Mesodermal cell (in vitro differentiated cells): ENCODE results near the gene KIAA1671.

ENCODE experiments used
- H3K27ac ChIP-seq: 2 replicates; pipeline ENCODE4 v1.7.0; 2013; ENCODE audit warnings: mild to moderate bottlenecking, low read depth, low read length, moderate library complexity; ENCODE audit not compliant: severe bottlenecking
- H3K36me3 ChIP-seq: 2 replicates; pipeline ENCODE4 v1.7.1; 2013; ENCODE audit warnings: mild to moderate bottlenecking, low read length, moderate library complexity; ENCODE audit not compliant: control insufficient read depth, insufficient read depth
- H3K4me1 ChIP-seq: one replicate; pipeline ENCODE4 v1.7.1; 2013; ENCODE audit warnings: mild to moderate bottlenecking, low read length; ENCODE audit not compliant: insufficient read depth, control insufficient read depth, poor library complexity, severe bottlenecking
- H3K4me3 ChIP-seq: 2 replicates; pipeline ENCODE4 v1.7.0; 2013; ENCODE audit warnings: low read length, control low read depth, mild to moderate bottlenecking; ENCODE audit not compliant: insufficient read depth, poor library complexity, severe bottlenecking; ENCODE audit errors: extremely low read depth
- H3K9me3 ChIP-seq: 2 replicates; pipeline ENCODE4 v1.7.1; 2013; ENCODE audit warnings: mild to moderate bottlenecking, low read length, moderate library complexity; ENCODE audit not compliant: control insufficient read depth
- WGBS, 2 experiments: methylation state at CpG; one replicate each; pipeline ENCODE4 v1.1.5; 2013; ENCODE audit warnings: missing lambda C conversion rate in 2 of 2; ENCODE audit not compliant: insufficient coverage in 2 of 2; 5-methylcytosine and 5-hydroxymethylcytosine counted together

Gene KIAA1671

GRCh38 chr22:25104367-25104766 lies 151.9 kb downstream of the KIAA1671 start:
- H3K4me3 ChIP-seq: no peak overlapping the region
- H3K27ac ChIP-seq: no peak overlapping the region
- 95 to 100% methylated on average over 2 to 3 of the region's 6 CpGs for WGBS, 2 experiments
- H3K9me3 ChIP-seq: no peaks in the 10 kb centered on the region
- peaks cover 4% of the 10 kb centered on the region for H3K4me1 ChIP-seq
- no peaks in the 10 kb centered on the region for H3K36me3 ChIP-seq

DNA sequence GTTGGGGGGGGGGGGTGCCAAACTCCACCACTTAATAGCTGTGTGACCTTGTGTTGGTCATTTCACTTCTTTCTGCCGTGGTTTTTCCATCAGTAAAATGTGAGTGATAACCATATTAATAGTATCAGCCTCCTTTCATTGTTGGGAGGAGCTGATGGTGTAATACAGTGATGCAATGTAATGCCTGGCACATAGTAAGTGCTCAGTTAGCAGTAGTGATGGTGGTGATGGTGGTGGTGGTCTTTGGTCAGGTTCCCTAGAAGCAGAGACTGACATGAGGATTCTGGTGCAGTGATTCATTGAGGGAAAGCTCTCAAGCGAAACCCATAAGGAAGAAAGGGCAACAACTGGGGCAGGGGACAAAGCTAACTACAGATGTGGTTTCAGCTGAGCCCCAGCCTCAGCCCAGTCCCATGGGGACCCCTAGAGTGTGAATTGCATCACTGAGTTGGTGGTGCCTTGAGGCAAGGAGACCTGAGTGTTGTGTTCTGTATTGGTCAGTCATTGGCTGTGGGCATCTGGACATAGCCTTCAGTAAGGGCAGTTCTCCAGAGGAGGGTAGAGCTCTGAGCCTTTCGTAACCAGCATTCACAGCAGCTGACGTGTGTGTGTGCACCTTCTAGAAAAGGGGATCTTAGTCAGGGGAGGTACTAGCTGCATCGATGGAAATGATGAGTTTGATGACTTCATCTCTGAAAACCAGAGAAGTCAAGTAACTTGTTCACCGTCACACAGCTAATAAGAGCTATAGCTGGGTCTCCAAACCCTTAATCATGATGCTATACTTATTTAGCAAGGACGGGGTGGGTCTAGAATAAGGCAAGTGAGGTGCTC lies 153.5 kb downstream of the KIAA1671 start:
- 91 to 98% methylated on average over 5 to 6 of the region's 7 CpGs for WGBS, 2 experiments
- H3K4me1 ChIP-seq: peaks cover 7% of the 10 kb centered on the region
- H3K9me3 ChIP-seq: no peaks in the 10 kb centered on the region
- H3K4me3 ChIP-seq: no peak overlapping the region
- H3K27ac ChIP-seq: no peak overlapping the region
- no peaks in the 10 kb centered on the region for H3K36me3 ChIP-seq

DNA sequence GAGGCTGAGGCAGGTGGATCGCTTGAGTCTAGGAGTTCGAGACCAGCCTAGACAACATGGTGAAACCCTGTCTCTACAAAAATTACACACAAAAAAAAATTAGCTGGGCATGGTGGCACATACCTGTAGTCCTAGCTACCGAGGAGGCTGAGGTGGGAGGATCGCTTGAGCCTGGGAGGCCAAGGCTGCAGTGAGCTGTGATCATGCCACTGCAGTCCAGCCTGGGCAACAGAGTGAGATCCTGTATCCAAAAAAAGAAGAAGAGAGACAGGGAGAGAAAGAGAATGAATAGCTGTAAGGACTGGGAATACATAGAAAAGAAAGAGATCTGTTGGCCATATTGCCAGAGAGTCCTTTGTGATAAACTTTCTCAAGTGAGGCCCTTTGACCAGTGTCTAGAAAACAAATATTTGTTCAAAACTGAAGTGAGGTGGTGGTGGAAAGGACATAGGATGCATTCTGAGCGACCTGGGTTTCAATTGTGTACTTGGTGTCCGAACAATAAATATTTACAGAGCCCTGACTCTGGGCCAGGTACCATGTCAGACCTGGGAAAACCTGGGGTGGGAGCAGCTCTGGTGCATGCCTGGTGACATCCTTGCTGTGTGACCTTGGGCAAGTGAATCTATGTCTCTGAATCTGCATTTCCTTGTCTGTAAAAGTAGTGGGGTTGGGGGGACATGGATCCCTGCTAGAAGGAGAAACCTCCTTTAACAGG lies 157.5 kb downstream of the KIAA1671 start:
- H3K27ac ChIP-seq: peak overlapping the region; percentile 99
- H3K36me3 ChIP-seq: no peaks in the 10 kb centered on the region
- H3K9me3 ChIP-seq: no peaks in the 10 kb centered on the region
- WGBS, 2 experiments: 83 to 100% methylated on average over 6 of the region's 6 CpGs
- peaks cover 30% of the 10 kb centered on the region for H3K4me1 ChIP-seq
- no peak overlapping the region for H3K4me3 ChIP-seq

GRCh38 chr22:25110596-25110845 lies 158.0 kb downstream of the KIAA1671 start:
- 14 to 24% methylated on average over 4 of the region's 4 CpGs for WGBS, 2 experiments
- H3K36me3 ChIP-seq: no peaks in the 10 kb centered on the region
- no peaks in the 10 kb centered on the region for H3K9me3 ChIP-seq
- H3K4me1 ChIP-seq: peaks cover 34% of the 10 kb centered on the region
- H3K4me3 ChIP-seq: peak overlapping the region; percentile 44
- H3K27ac ChIP-seq: peak overlapping the region; percentile 99

GRCh38 chr22:25110846-25111578 lies 158.5 kb downstream of the KIAA1671 start:
- Histone ChIP-seq H3K27ac (peak overlapping the region; percentile 99), H3K4me1 (peaks cover 34% of the 10 kb centered on the region), H3K9me3 (no peaks in the 10 kb centered on the region), H3K4me3 (peak overlapping the region; percentile 44), H3K36me3 (no peaks in the 10 kb centered on the region)
- WGBS, 2 experiments: 0 to 1% methylated on average over 28 to 34 of the region's 36 CpGs

DNA sequence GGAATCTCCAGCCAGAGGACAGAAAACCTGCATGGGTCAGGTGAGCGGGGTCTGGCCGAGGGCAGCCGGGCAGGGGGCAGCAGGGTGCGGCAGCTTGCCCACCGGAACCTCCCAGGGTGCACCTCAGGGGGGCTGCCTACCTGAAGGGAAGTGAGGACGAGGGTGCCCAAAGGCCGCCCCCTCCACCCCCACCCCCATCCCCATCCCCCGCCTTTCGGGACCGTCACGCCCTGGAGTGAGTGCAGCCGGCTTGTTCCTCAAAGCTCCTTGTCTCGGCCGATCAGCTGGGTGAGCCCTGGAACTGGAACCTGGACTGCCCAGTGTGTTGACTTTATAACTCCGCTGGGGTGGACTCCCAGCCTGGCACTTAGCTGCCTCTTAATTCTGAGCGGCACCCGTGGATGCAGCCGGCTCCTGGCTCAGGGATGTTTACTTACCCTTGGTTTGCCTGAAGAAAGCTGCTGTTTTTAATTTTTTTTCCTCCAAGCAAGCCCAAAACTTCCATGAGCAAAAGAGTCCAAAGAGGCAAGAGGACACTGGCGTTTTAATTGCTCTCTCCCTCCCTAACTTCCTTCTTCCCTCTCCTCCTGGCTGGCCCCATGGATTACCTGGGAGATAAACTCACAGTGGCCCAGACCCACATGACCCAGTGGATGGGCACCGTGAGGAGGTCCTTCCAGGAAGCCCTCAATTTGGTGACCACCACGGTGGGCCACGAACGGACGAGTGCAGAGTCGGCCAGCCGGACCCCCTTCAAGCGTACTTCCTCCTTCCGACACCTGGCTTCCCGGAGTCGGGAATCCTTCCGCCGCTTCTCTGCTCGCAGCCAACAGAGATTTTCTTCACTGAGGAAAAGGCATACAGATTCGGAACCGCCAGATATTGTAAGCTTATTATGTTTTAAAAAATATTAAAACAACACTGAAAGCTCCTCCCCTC lies 159.3 kb downstream of the KIAA1671 start:
- Histone ChIP-seq H3K9me3 (no peaks in the 10 kb centered on the region), H3K4me1 (peaks cover 34% of the 10 kb centered on the region)
- WGBS, 2 experiments: 20 to 25% methylated on average over 21 to 22 of the region's 35 CpGs

GRCh38 chr22:25112538-25113253 lies 160.2 kb downstream of the KIAA1671 start:
- peak overlapping the region; percentile 44 for H3K4me3 ChIP-seq
- H3K27ac ChIP-seq: no peak overlapping the region
- no peaks in the 10 kb centered on the region for H3K36me3 ChIP-seq
- 81 to 82% methylated on average over 11 to 15 of the region's 20 CpGs for WGBS, 2 experiments
- H3K9me3 ChIP-seq: no peaks in the 10 kb centered on the region
- peaks cover 34% of the 10 kb centered on the region for H3K4me1 ChIP-seq

More for the DNA sequence above, 159.3 kb downstream of the KIAA1671 start:
- Histone ChIP-seq H3K4me3 (peak overlapping the region; percentile 44), H3K36me3 (no peaks in the 10 kb centered on the region), H3K27ac (peak overlapping the region; percentile 99)

DNA sequence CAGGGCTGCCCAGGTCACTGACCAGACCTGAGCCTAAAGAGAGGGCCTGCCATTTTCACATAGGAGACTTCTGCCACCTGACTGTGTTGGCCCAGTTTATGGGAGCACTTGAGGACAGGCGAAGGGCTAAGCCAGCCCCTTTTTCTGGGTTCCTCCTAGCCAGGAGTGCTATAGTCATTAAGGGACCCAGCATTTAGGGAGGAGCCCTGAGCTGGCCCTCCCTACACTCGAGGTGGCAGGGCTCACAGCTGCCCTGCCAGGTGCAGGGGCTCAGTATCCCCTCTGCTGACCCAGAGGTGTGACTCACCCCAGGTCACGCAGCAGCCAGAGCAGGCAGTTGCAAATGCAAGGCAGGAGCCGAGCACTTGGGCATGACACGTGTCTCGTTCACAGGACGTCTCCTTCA lies 160.8 kb downstream of the KIAA1671 start:
- Histone ChIP-seq H3K36me3 (peaks cover 4% of the 10 kb centered on the region), H3K4me3 (no peak overlapping the region), H3K9me3 (no peaks in the 10 kb centered on the region), H3K4me1 (peaks cover 34% of the 10 kb centered on the region), H3K27ac (no peak overlapping the region)
- 81 to 88% methylated on average over 7 of the region's 7 CpGs for WGBS, 2 experiments

GRCh38 chr22:25114369-25115362 lies 162.2 kb downstream of the KIAA1671 start:
- H3K27ac ChIP-seq: no peak overlapping the region
- peaks cover 34% of the 10 kb centered on the region for H3K4me1 ChIP-seq
- H3K9me3 ChIP-seq: no peaks in the 10 kb centered on the region
- 79 to 84% methylated on average over 11 of the region's 17 CpGs for WGBS, 2 experiments
- H3K4me3 ChIP-seq: no peak overlapping the region
- peaks cover 14% of the 10 kb centered on the region for H3K36me3 ChIP-seq
